ENCODE results near the gene MORN1.
"Not testable (repeated sequence)": the region's sequence is repeated elsewhere in the genome, so short reads cannot be mapped to it uniquely, and the experiment has no call there.

DNA sequence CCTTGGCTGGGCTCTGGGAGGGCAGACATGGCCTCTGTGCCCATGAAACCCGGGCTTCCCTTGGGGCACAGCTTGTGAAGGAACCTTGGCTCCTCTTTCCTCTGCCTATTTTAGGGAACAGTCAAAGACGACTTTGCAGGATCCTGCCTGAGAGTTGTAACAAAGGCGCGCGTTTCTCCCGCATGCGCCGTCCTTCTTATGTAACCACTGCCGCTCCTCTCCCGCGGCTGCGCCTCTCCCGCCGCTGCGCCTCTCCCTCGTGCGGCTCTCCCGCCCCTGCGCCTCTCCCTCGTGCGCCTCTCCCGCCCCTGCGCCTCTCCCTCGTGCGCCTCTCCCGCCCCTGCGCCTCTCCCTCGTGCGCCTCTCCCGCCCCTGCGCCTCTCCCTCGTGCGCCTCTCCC, 59.8 kb downstream of the MORN1 start:
- TF ChIP-seq, protein P1, sequence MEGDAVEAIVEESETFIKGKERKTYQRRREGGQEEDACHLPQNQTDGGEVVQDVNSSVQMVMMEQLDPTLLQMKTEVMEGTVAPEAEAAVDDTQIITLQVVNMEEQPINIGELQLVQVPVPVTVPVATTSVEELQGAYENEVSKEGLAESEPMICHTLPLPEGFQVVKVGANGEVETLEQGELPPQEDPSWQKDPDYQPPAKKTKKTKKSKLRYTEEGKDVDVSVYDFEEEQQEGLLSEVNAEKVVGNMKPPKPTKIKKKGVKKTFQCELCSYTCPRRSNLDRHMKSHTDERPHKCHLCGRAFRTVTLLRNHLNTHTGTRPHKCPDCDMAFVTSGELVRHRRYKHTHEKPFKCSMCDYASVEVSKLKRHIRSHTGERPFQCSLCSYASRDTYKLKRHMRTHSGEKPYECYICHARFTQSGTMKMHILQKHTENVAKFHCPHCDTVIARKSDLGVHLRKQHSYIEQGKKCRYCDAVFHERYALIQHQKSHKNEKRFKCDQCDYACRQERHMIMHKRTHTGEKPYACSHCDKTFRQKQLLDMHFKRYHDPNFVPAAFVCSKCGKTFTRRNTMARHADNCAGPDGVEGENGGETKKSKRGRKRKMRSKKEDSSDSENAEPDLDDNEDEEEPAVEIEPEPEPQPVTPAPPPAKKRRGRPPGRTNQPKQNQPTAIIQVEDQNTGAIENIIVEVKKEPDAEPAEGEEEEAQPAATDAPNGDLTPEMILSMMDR (IDR thresholded peaks at IDR 0.05; ENCODE audit: insufficient read depth, low read length), result not testable (repeated sequence)
- TF ChIP-seq, protein P2, sequence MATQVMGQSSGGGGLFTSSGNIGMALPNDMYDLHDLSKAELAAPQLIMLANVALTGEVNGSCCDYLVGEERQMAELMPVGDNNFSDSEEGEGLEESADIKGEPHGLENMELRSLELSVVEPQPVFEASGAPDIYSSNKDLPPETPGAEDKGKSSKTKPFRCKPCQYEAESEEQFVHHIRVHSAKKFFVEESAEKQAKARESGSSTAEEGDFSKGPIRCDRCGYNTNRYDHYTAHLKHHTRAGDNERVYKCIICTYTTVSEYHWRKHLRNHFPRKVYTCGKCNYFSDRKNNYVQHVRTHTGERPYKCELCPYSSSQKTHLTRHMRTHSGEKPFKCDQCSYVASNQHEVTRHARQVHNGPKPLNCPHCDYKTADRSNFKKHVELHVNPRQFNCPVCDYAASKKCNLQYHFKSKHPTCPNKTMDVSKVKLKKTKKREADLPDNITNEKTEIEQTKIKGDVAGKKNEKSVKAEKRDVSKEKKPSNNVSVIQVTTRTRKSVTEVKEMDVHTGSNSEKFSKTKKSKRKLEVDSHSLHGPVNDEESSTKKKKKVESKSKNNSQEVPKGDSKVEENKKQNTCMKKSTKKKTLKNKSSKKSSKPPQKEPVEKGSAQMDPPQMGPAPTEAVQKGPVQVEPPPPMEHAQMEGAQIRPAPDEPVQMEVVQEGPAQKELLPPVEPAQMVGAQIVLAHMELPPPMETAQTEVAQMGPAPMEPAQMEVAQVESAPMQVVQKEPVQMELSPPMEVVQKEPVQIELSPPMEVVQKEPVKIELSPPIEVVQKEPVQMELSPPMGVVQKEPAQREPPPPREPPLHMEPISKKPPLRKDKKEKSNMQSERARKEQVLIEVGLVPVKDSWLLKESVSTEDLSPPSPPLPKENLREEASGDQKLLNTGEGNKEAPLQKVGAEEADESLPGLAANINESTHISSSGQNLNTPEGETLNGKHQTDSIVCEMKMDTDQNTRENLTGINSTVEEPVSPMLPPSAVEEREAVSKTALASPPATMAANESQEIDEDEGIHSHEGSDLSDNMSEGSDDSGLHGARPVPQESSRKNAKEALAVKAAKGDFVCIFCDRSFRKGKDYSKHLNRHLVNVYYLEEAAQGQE (IDR thresholded peaks at IDR 0.05; ENCODE audit: insufficient replicate concordance, low read depth), result not testable (repeated sequence)

All from HL-60 (cell line).